ENCODE measurements around the gene TMEM8B.

The TMEM8B gene

DNA sequence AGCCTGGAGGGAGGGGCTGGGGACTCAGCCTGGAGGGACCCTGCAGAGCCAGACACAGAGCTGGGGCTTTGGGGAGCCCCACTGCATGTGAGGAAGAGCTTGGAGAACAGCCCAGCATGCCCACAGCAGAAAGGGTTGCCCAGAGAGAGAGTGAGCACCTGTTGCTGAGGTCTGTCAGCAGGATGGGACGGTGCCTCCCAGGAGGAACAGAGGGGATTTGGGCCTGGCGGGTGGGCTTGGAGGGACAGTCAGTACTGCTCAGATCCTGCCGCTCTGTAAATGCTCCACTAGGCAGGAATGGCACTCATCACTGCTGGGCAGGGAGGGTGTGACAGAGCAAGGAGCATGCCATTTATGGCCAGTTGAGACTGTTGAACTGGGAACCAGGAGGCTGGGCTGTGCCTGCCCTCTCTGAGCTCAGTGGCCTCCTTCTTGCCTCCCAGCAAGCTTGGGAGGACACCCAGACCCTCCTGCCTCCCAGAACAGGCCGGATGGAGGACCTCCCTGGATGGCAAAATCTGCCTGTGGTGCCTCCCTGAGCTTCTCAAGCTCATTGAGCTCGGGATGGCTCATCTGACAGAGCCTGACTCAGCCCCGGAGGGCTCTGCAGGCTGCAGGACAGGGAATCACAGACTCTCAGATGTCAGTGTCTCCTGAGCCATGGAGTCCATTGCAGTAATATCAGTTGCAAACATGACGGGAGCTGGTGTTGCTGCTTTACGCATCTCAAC lies 76.2 kb downstream of the TMEM8B start:
- ChIA-PET CTCF (interaction anchor here (1.1 to 3.2 kb wide), 7 partner anchors 10 to 118 kb away, joined by 3 to 14 read pairs (median 4); no protein-coding TSS in a partner anchor), POLR2A (no interaction called here)
- DNase-seq (ENCODE audit: extremely low spot score) = no peak
- TF ChIP-seq, protein P1, sequence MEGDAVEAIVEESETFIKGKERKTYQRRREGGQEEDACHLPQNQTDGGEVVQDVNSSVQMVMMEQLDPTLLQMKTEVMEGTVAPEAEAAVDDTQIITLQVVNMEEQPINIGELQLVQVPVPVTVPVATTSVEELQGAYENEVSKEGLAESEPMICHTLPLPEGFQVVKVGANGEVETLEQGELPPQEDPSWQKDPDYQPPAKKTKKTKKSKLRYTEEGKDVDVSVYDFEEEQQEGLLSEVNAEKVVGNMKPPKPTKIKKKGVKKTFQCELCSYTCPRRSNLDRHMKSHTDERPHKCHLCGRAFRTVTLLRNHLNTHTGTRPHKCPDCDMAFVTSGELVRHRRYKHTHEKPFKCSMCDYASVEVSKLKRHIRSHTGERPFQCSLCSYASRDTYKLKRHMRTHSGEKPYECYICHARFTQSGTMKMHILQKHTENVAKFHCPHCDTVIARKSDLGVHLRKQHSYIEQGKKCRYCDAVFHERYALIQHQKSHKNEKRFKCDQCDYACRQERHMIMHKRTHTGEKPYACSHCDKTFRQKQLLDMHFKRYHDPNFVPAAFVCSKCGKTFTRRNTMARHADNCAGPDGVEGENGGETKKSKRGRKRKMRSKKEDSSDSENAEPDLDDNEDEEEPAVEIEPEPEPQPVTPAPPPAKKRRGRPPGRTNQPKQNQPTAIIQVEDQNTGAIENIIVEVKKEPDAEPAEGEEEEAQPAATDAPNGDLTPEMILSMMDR (IDR thresholded peaks at IDR 0.05; ENCODE audit: control extremely low read depth, extremely low read depth, low read depth, missing control alignments) = no peak

DNA sequence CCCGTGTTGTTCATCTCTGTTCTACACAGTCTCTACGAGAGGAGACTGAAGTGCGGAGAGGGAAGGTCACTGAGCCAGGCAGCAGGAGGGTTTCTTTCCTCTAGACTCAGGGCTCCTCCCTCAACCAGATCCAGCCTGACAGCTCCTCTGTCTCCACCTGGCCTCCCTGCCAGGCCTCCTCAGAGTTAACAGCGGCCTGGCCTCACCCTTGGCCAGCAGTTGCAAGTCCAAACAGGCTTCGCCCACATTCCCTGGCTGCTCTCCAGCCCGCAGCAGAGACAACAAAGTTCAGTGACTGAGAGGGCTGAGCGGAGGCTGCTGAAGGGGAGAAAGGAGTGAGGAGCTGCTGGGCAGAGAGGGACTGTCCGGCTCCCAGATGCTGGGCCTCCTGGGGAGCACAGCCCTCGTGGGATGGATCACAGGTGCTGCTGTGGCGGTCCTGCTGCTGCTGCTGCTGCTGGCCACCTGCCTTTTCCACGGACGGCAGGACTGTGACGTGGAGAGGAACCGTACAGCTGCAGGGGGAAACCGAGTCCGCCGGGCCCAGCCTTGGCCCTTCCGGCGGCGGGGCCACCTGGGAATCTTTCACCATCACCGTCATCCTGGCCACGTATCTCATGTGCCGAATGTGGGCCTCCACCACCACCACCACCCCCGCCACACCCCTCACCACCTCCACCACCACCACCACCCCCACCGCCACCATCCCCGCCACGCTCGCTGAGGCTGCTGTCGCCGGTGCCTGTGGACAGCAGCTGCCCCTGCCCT lies 77.1 kb downstream of the TMEM8B start, which contains the start of gene HRCT1:
HRCT1 (plus strand) TSS at position 291 of the 768 bp plus-strand sequence; CDS start at position 377, 86 bp downstream.
- DNase-seq (ENCODE audit: extremely low spot score) = no peak
- POLR2A ChIA-PET = no interaction called here
- TF ChIP-seq, protein P1 (IDR thresholded peaks at IDR 0.05; ENCODE audit: control extremely low read depth, extremely low read depth, low read depth, missing control alignments) = no peak
- CTCF ChIA-PET = interaction anchor here (1.1 to 3.0 kb wide), 5 partner anchors 24 to 117 kb away, joined by 3 to 14 read pairs (median 4); no protein-coding TSS in a partner anchor

DNA sequence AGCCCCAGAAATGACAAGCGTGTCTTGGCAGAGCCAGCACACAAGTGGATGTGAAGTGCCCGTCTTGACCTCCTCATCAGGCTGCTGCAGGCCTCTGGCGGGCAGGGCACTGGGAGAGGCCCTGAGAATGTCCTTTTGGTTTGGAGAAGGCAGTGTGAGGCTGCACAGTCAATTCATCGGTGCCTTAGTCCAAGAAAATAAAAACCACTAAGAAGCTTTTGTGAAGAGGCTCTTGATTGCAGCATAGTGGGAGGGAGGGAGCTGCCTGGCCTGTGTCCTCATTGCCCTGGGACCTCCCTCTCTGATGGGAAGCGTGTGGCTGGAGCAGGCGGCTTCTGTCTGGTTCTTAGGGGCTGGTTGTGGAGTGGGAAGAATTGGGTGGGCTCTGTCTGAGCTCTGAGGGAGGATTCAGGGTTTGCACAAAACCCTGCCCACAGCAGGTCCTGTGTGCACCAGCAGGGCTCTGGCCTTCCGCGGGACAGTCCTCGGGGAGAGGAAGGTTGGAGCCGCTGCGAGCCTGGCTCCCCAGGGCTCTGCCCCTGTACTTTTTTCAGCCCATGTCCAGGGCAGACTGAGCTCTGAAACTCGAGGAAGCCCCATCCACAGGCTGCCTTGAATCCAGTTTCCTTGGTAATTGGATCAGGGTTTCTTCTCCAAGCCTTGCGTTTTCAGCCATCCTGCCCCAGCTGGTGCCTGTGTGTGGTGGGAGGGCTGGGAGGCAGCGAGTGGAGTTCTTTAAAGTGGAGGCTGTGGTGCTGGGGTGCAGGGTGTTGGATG lies 78.1 kb downstream of the TMEM8B start:
- ChIA-PET CTCF (interaction anchor here (1.0 to 3.0 kb wide), 2 partner anchors 39 to 116 kb away, joined by 3 to 14 read pairs; no protein-coding TSS in a partner anchor), POLR2A (no interaction called here)
- TF ChIP-seq, protein P1 (IDR thresholded peaks at IDR 0.05; ENCODE audit: control extremely low read depth, extremely low read depth, low read depth, missing control alignments) = no peak
- no peak for DNase-seq (ENCODE audit: extremely low spot score)

DNA sequence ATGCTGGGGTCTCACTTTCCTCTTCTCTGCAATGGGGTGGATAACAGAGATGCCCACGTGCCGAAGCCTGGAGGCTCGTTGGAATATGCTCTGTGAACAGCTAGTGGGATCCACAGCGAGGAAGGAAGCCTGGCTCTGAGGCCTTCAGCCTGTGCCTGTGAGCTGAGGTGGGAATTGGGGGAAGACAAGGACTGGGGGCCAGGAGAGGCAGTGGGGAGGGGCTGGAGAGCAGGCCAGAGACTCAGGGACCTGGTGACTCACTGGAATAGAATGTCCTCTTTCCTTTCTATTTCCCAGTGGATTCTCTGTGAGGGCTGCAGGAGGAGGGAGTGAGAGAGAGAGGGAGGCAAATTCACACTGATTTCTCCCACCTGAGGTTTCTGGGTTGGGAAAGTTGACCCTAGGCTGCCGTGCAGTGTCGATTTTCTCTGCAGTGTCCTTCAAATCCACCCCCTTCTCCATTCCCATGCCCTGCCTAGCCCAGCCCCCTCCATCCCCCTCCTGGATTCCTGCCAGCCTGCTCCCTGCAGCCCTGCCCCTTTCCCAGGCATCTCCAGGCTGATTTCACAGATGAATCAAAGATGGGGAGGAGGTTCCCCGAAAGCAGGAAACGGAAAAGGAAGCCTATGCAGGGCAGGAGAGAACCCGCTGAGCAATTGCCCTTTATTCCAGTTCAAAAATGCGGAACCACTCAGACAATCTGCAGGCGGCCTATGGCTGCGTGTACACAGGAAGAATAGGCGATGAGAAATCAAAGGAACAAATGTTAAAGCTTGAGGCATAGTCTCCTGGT lies 78.9 kb downstream of the TMEM8B start:
- DNase-seq (ENCODE audit: extremely low spot score) = no peak
- CTCF ChIA-PET = interaction anchor here (1.0 to 1.7 kb wide), 2 partner anchors 116 to 118 kb away, joined by 3 to 4 read pairs; no protein-coding TSS in a partner anchor
- TF ChIP-seq, protein P1 (IDR thresholded peaks at IDR 0.05; ENCODE audit: control extremely low read depth, extremely low read depth, low read depth, missing control alignments) = no peak
- POLR2A ChIA-PET = no interaction called here

DNA sequence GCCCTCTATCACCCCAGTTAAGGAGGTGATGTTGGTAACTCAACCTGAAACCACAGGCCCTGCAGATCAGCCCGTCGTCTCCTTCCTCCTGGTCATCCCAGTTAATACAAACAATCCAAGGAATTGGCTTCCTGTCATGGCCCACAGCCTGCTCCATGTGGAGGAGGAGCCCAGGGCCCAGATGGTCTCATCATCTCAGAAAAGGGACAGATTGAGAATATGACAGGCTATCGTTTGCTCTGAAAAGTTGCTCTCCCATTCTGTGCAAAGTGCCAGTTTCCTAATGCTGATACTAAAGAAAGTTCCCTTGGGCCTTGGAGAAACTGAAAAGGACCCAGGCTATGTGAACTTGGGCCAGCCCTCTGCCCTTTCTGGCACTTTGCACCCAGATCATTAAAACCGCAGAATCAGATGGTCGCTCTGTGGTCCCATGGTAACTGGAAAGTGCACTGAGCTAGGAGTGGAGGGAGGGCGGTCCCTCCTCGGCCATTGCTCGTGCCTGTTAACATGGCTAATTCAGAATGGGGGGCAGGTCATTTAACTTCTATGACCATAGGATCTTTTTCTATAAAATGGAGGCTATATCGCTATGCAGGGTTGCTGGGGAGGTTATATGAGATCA lies 79.6 kb downstream of the TMEM8B start:
- TF ChIP-seq, protein P1 (IDR thresholded peaks at IDR 0.05; ENCODE audit: control extremely low read depth, extremely low read depth, low read depth, missing control alignments) = no peak
- POLR2A ChIA-PET = no interaction called here
- CTCF ChIA-PET = interaction anchor here (1.7 kb wide), 1 partner anchor 118 kb away, joined by 4 read pairs; no protein-coding TSS in a partner anchor
- no peak for DNase-seq (ENCODE audit: extremely low spot score)

Data from GM10248 (cell line).